Endometrial microvascular endothelial cells (primary cell): ENCODE measurements around the gene IBTK. TPM values are rescaled to one million over a fixed set of nuclear protein-coding genes. Genes with fewer than 3 reads are reported as not detected.
"Not testable (repeated sequence)": the region's sequence is repeated elsewhere in the genome, so short reads cannot be mapped to it uniquely, and the experiment has no call there.

Experiments used
- in situ Hi-C: cut with HindIII; loops from 2 replicates; pipeline ENCODE4 v1.10.0; 2017; ENCODE audit warnings: low sequenced_read_pairs, low pct_unique_long_range_greater_than_20kb; ENCODE audit errors: inconsistent ontology term
- total RNA-seq: library from RNA; depleted of rRNA; stranded (reverse); fragments of >200 nt; gene quantifications from one replicate; pipeline ENCODE4 v1.2.3, GENCODE V29; 2015; ENCODE audit errors: inconsistent ontology term

The IBTK gene
- total RNA-seq, 1 donor from 2014 or later: 30.0 TPM

DNA sequence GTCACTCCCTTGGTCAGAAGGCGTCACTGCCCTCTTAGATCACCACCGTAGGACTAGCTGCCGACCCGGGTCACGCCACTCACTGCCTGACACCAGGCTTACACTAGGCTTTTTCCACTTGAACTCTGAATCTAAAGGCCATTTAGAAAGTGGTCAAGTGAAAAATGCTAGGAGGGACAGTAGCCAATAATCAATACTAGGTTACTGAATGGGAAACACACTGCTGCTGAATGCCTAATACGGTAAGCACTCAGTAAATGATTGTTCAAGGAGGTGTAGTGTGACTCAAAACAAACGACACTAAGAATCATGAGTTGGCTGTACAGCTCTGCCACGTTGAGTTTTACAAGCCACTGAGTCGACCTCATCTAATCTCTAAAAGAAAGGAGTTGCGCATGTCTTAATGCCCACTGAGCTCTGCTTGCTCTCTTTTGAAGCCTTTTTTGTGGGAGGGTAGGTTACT, 760 bp upstream of the IBTK start:
- in situ Hi-C loops: no loop called here

GRCh38 chr6:82246802-82247504, 591 bp downstream of the IBTK start:
- in situ Hi-C loops: no loop called here

- in situ Hi-C loops: no loop called here
Measured at GRCh38 chr6:82246370-82246769, 1.2 kb downstream of the IBTK start.

- in situ Hi-C loops: no loop called here
Measured at GRCh38 chr6:82245376-82245775, 2.2 kb downstream of the IBTK start.

DNA sequence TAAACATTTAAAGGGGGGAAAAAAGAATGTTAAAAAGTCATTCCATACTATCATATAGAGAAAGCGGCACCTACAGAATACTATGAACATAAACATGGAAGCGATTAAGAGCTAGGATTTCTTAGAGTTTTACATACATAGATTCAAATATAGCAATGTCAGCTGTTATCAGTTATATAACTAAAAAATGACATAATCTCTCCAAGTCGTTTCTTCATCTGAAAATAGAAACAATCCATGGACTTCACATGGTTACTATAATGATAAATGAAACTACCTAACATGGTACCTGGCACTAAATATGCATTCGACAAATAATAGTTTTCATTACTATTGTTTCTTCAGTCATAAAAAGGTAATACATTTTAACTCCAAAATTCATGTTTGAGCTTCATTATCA, 3.7 kb downstream of the IBTK start:
- in situ Hi-C loops: no loop called here

GRCh38 chr6:82240186-82240585, 7.4 kb downstream of the IBTK start:
- in situ Hi-C loops: no loop called here

GRCh38 chr6:82239597-82239996, 7.9 kb downstream of the IBTK start:
- in situ Hi-C loops: no loop called here

- in situ Hi-C loops: no loop called here
Measured at GRCh38 chr6:82237013-82237412, 10.5 kb downstream of the IBTK start.

GRCh38 chr6:82227770-82228169, 19.8 kb downstream of the IBTK start:
- in situ Hi-C loops: no loop called here

- in situ Hi-C loops: no loop called here
Measured at GRCh38 chr6:82220167-82220566, 27.4 kb downstream of the IBTK start.

GRCh38 chr6:82217018-82217586, 30.4 kb downstream of the IBTK start:
- in situ Hi-C loops: no loop called here

- in situ Hi-C loops: no loop called here
Measured at GRCh38 chr6:82216549-82216948, 31.0 kb downstream of the IBTK start.

- in situ Hi-C loops: no loop called here
Measured at GRCh38 chr6:82211326-82211725, 36.2 kb downstream of the IBTK start.

DNA sequence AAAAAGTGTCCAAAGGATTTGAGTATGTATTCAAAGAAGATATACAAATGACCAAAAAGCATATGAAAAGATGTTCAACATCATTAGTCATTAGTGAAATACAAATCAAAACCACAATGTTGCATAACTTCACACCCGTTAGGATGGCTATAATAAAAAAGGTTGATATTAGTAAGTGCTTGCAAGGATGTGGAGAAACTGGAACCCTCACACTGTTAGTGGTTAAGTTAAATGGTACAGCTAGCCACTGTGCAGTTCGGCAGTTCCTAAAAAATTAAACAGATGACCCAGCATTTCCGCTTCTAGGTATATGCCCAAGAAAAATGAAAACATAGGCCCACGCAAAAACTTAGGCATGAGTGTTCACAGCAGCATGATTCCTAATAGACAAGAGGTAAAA, 38.6 kb downstream of the IBTK start:
- in situ Hi-C loops: no loop called here

- in situ Hi-C loops: no loop called here
Measured at GRCh38 chr6:82205930-82206392, 41.6 kb downstream of the IBTK start.

GRCh38 chr6:82204020-82204419, 43.5 kb downstream of the IBTK start:
- in situ Hi-C loops: no loop called here

GRCh38 chr6:82197784-82198183, 49.8 kb downstream of the IBTK start:
- in situ Hi-C loops: no loop called here

- in situ Hi-C loops: not testable (repeated sequence)
Measured at GRCh38 chr6:82197245-82197644, 50.3 kb downstream of the IBTK start.

- in situ Hi-C loops: no loop called here
Measured at GRCh38 chr6:82196161-82196560, 51.4 kb downstream of the IBTK start.

DNA sequence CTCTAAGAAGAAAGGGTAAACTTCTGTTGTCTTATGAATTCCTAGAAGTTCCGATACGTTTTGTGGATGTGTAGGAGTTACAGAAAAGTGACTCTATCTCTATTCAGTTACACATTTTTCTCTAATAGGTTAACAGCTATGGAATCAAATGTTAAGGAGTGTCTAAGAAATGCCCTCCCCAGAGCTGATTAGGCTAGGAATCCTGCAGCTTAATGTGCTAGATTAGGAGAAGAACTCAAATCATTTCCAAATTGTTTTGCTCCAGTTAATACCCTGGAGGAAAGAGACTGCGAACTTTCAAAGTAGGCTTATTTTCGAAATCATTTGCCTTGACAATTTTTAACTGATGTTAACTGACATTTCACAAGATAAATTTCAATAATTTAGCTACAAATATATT, 51.9 kb downstream of the IBTK start:
- in situ Hi-C loops: no loop called here
